ENCODE measurements around the gene APOA5. TPM values are rescaled to one million over a fixed set of nuclear protein-coding genes. Genes with fewer than 3 reads are reported as not detected.

APOA5 gene
- polyA plus RNA-seq, 1 donor from 2014 or later: not detected

DNA sequence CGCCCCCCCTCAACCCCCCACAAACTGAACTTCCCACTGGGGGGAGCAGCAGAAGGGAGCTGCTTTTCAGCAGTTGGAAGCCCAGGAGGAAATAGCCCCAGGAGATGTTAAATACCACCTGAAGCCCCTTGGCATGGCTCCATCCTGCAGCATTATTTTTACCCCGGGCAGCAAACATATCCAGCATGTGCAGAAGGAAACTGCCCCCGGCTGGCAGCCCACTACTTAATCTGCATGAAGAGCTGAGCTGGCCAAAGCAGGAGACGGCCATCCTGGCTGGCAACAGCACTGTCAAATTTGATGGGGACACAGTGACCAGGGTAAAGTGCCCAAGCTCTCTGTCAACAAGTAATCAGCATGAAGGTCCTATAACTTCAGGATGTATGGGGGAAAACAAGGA is 50.9 kb downstream of the APOA5 start:
- Histone ChIP-seq H3F3A (ENCODE audit: insufficient read depth, low read length, poor library complexity, severe bottlenecking) (no peaks in the 10 kb centered on the region), H3K27me3 (ENCODE audit: insufficient read depth, low read depth, low read length) (no peaks in the 10 kb centered on the region), H3K27ac (ENCODE audit: low read length) (no peak overlapping the region), H3K4me2 (ENCODE audit: low read length) (no peak overlapping the region), H4K20me1 (ENCODE audit: insufficient read depth) (no peaks in the 10 kb centered on the region), H3K9me2 (ENCODE audit: insufficient read depth, low read length) (no peaks in the 10 kb centered on the region), H2AFZ (ENCODE audit: low read depth, low read length) (no peak overlapping the region), H3K4me3 (ENCODE audit: low read length) (no peak overlapping the region), H3K36me3 (ENCODE audit: insufficient read depth, low read length) (no peaks in the 10 kb centered on the region), H3K79me2 (replicated peaks; ENCODE audit: insufficient read depth, low read length) (no peaks in the 10 kb centered on the region), H3K9ac (ENCODE audit: low read length) (no peak overlapping the region), H3K9me3 (ENCODE audit: low read length) (no peaks in the 10 kb centered on the region)
- TF ChIP-seq TAF1 (IDR thresholded peaks at IDR 0.05; ENCODE audit: low read depth): no peak
- TF ChIP-seq, protein P1, sequence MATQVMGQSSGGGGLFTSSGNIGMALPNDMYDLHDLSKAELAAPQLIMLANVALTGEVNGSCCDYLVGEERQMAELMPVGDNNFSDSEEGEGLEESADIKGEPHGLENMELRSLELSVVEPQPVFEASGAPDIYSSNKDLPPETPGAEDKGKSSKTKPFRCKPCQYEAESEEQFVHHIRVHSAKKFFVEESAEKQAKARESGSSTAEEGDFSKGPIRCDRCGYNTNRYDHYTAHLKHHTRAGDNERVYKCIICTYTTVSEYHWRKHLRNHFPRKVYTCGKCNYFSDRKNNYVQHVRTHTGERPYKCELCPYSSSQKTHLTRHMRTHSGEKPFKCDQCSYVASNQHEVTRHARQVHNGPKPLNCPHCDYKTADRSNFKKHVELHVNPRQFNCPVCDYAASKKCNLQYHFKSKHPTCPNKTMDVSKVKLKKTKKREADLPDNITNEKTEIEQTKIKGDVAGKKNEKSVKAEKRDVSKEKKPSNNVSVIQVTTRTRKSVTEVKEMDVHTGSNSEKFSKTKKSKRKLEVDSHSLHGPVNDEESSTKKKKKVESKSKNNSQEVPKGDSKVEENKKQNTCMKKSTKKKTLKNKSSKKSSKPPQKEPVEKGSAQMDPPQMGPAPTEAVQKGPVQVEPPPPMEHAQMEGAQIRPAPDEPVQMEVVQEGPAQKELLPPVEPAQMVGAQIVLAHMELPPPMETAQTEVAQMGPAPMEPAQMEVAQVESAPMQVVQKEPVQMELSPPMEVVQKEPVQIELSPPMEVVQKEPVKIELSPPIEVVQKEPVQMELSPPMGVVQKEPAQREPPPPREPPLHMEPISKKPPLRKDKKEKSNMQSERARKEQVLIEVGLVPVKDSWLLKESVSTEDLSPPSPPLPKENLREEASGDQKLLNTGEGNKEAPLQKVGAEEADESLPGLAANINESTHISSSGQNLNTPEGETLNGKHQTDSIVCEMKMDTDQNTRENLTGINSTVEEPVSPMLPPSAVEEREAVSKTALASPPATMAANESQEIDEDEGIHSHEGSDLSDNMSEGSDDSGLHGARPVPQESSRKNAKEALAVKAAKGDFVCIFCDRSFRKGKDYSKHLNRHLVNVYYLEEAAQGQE (IDR thresholded peaks at IDR 0.05; ENCODE audit: borderline replicate concordance): no peak
- TF ChIP-seq, protein P2, sequence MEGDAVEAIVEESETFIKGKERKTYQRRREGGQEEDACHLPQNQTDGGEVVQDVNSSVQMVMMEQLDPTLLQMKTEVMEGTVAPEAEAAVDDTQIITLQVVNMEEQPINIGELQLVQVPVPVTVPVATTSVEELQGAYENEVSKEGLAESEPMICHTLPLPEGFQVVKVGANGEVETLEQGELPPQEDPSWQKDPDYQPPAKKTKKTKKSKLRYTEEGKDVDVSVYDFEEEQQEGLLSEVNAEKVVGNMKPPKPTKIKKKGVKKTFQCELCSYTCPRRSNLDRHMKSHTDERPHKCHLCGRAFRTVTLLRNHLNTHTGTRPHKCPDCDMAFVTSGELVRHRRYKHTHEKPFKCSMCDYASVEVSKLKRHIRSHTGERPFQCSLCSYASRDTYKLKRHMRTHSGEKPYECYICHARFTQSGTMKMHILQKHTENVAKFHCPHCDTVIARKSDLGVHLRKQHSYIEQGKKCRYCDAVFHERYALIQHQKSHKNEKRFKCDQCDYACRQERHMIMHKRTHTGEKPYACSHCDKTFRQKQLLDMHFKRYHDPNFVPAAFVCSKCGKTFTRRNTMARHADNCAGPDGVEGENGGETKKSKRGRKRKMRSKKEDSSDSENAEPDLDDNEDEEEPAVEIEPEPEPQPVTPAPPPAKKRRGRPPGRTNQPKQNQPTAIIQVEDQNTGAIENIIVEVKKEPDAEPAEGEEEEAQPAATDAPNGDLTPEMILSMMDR (IDR thresholded peaks at IDR 0.05; ENCODE audit: poor library complexity, severe bottlenecking): no peak
- no peak for TF ChIP-seq POLR2AphosphoS5 (IDR thresholded peaks at IDR 0.05)
- no peak for TF ChIP-seq RAD21 (conservative IDR thresholded peaks at IDR 0.05)
- TF ChIP-seq SMC3 (conservative IDR thresholded peaks at IDR 0.05; ENCODE audit: poor library complexity): no peak
- no peak for TF ChIP-seq EZH2 (IDR thresholded peaks at IDR 0.05; ENCODE audit: borderline replicate concordance, insufficient read depth, low read length, poor library complexity, severe bottlenecking)
- no peak for TF ChIP-seq MXI1 (conservative IDR thresholded peaks at IDR 0.05; ENCODE audit: poor library complexity, severe bottlenecking)
- no peak for TF ChIP-seq EP300 (conservative IDR thresholded peaks at IDR 0.05; ENCODE audit: poor library complexity, severe bottlenecking)

Other genes starting within 250 kb of the APOA5 start
- 19.1 and 20.5 TPM in 2 replicates for gene BUD13, start 18.9 kb downstream of the APOA5 start, polyA plus RNA-seq
- gene ZPR1, start 3.9 kb downstream of the APOA5 start, polyA plus RNA-seq: 34.5 and 64.7 TPM in 2 replicates
- not detected in 2 replicates for gene APOA4, start 31.4 kb upstream of the APOA5 start, polyA plus RNA-seq
- not detected in 2 replicates for gene APOC3, start 38.0 kb upstream of the APOA5 start, polyA plus RNA-seq
- not detected in 2 replicates for gene APOA1, start 45.7 kb upstream of the APOA5 start, polyA plus RNA-seq